HepG2 (cell line): Measurements from ENCODE around the gene CFAP73. TPM values are rescaled to one million over a fixed set of nuclear protein-coding genes. Genes with fewer than 3 reads are reported as not detected.
A peak's percentile ranks its signal among the peaks of the same experiment; 100 is the strongest.

Experiments used
- CBX5 ChIP-seq: sonication (generic); formaldehyde crosslinking; IDR thresholded peaks from 2 replicates; pipeline ENCODE4 v1.4.0; 2020; ENCODE audit warnings: missing genetic modification reagents, borderline replicate concordance
- DZIP1 ChIP-seq: sonication (generic); formaldehyde crosslinking; IDR thresholded peaks from 2 replicates; pipeline ENCODE4 v1.5.0; 2020; ENCODE audit warnings: mild to moderate bottlenecking, missing genetic modification reagents
- ELK4 ChIP-seq: sonication (generic); formaldehyde crosslinking; IDR thresholded peaks from 2 replicates; pipeline ENCODE4 v1.9.0; 2021; ENCODE audit warnings: missing genetic modification reagents, borderline replicate concordance
- HCFC1 ChIP-seq: fragments of 150-350 bp; IDR thresholded peaks from 2 replicates; pipeline ENCODE4 v1.6.1; 2014; ENCODE audit warnings: low read depth, low read length
- HNF1B ChIP-seq: sonication (generic); formaldehyde crosslinking; IDR thresholded peaks from 2 replicates; pipeline ENCODE4 v1.5.1; 2020; ENCODE audit warnings: mild to moderate bottlenecking, moderate library complexity, missing genetic modification reagents
- MLXIP ChIP-seq: sonication (generic); formaldehyde crosslinking; IDR thresholded peaks from 2 replicates; pipeline ENCODE4 v1.9.0; 2021; ENCODE audit warnings: missing genetic modification reagents, borderline replicate concordance
- NR2F1 ChIP-seq, 2 experiments: fragments of 450-650 bp in 1 of 2; formaldehyde crosslinking in 1 of 2; IDR thresholded peaks; 2 replicates each; pipeline versions ENCODE4 v1.5.0 to v1.6.1; 2016 to 2020; ENCODE audit warnings: mild to moderate bottlenecking in 1 of 2, missing compliant biosample characterization in 1 of 2, missing genetic modification reagents in 1 of 2, moderate library complexity in 1 of 2
- NR2F2 ChIP-seq: IDR thresholded peaks from 2 replicates; pipeline ENCODE4 v1.6.1; 2012; ENCODE audit warnings: low read depth, inconsistent platforms, borderline replicate concordance
- PHB2 ChIP-seq: fragments of 450-650 bp; IDR thresholded peaks from 2 replicates; pipeline ENCODE4 v1.6.1; 2018; ENCODE audit not compliant: partially characterized antibody
- SMAD3 ChIP-seq: sonication (generic); formaldehyde crosslinking; IDR thresholded peaks from 2 replicates; pipeline ENCODE4 v1.4.0; 2020; ENCODE audit warnings: missing genetic modification reagents
- TMF1 ChIP-seq: sonication (generic); formaldehyde crosslinking; IDR thresholded peaks from 2 replicates; pipeline ENCODE4 v1.8.1; 2022; ENCODE audit warnings: low read depth, missing genetic modification reagents
- ZBTB2 ChIP-seq: sonication (generic); formaldehyde crosslinking; IDR thresholded peaks from 2 replicates; pipeline ENCODE4 v1.8.0; 2022; ENCODE audit warnings: low read depth, missing genetic modification reagents
- ZFP82 ChIP-seq: sonication (generic); formaldehyde crosslinking; IDR thresholded peaks from 2 replicates; pipeline ENCODE4 v1.5.1; 2020; ENCODE audit warnings: mild to moderate bottlenecking, missing genetic modification reagents, borderline replicate concordance
- ZGPAT ChIP-seq: IDR thresholded peaks from 2 replicates; pipeline ENCODE4 v1.6.1; 2016; ENCODE audit warnings: mild to moderate bottlenecking
- ZSCAN20 ChIP-seq: sonication (generic); formaldehyde crosslinking; IDR thresholded peaks from 2 replicates; pipeline ENCODE4 v1.4.0; 2020; ENCODE audit warnings: missing genetic modification reagents, mild to moderate bottlenecking, borderline replicate concordance
- ZZZ3 ChIP-seq: sonication (generic); formaldehyde crosslinking; IDR thresholded peaks from 2 replicates; pipeline ENCODE4 v1.4.0; 2020; ENCODE audit warnings: missing genetic modification reagents, mild to moderate bottlenecking, borderline replicate concordance
- polyA plus RNA-seq, 8 experiments: library from polyadenylated mRNA; depleted of rRNA in 3 of 8; stranded (reverse) in 7 of 8; unstranded in 1 of 8; fragments of >200 nt; fragmentation: Illumina TruSeq in 4 of 8; extraction: Trizol in 4 of 8; gene quantifications; 2 replicates each; pipeline versions ENCODE4 v1.2.1 to v1.2.3, GENCODE V29; 2011 to 2016; ENCODE audit warnings: low read depth in 4 of 8, missing spikeins in 1 of 8, mixed read lengths in 1 of 8; ENCODE audit not compliant: insufficient read depth in 1 of 8
- total RNA-seq, 5 experiments: library from RNA; depleted of rRNA; stranded (reverse); fragments of >200 nt; fragmentation: Illumina TruSeq; extraction: Trizol; gene quantifications; 2 replicates each; pipeline ENCODE4 v1.2.3, GENCODE V29; 2016; ENCODE audit warnings: low read depth in 1 of 5

The CFAP73 gene
- total and polyA plus RNA-seq, 2 of the 13 experiments (the other 11 are each of a cell fraction or from before 2014, with no cell fraction given): not detected

GRCh38 chr12:113185180-113186032, 35.9 kb downstream of the CFAP73 start, which contains the start of the genes DDX54 and RITA1 (continued):
- TF ChIP-seq TMF1 (CRISPR knock-in tag): peak; percentile 10; the same call in 1 of the 2 replicates
- no peak for TF ChIP-seq ELK4 (CRISPR knock-in tag)
- no peak for TF ChIP-seq PHB2
- no peak for TF ChIP-seq HCFC1
- TF ChIP-seq ZGPAT: peak; percentile 90
- TF ChIP-seq DZIP1 (CRISPR knock-in tag): peak; percentile 82
- TF ChIP-seq NR2F2: no peak
- 0 out of 2 replicates have a peak, but pooled peaks have one; percentile 50 for TF ChIP-seq ZBTB2 (CRISPR knock-in tag)
- TF ChIP-seq CBX5 (CRISPR knock-in tag): no peak; the same call in 1 of the 2 replicates
- no peak for TF ChIP-seq NR2F1 (CRISPR knock-in tag; IDR thresholded peaks at IDR 0.05)
- no peak for TF ChIP-seq MLXIP (CRISPR knock-in tag)
- TF ChIP-seq ZSCAN20: peak; percentile 37; the same call in 1 of the 2 replicates
- no peak for TF ChIP-seq SMAD3
- 0 out of 2 replicates have a peak, but pooled peaks have one; percentile 28 for TF ChIP-seq ZFP82 (CRISPR knock-in tag)
- TF ChIP-seq ZZZ3: peak; percentile 87
- peak; percentile 65 for TF ChIP-seq HNF1B (CRISPR knock-in tag)
